HepG2 (cell line): ENCODE results near the gene DNAJC8. TPM values are rescaled to one million over a fixed set of nuclear protein-coding genes. Genes with fewer than 3 reads are reported as not detected.

Source experiments
- SMARCE1 ChIP-seq: fragments of 450-650 bp; IDR thresholded peaks from 2 replicates; pipeline ENCODE4 v1.6.1; 2017; ENCODE audit warnings: borderline replicate concordance
- SOX6 ChIP-seq, 2 experiments: fragments of 450-650 bp in 1 of 2; sonication (generic) in 1 of 2; formaldehyde crosslinking in 1 of 2; IDR thresholded peaks; 2 replicates each; pipeline versions ENCODE4 v1.4.0 to v1.6.1; 2017 to 2020; ENCODE audit warnings: antibody characterized with exemption in 1 of 2, mild to moderate bottlenecking in 1 of 2, missing genetic modification reagents in 1 of 2
- ZNF556 ChIP-seq: sonication (generic); formaldehyde crosslinking; IDR thresholded peaks from 2 replicates; pipeline ENCODE4 v1.4.0; 2020; ENCODE audit warnings: mild to moderate bottlenecking, missing genetic modification reagents, borderline replicate concordance
- ZNF577 ChIP-seq: sonication (generic); formaldehyde crosslinking; IDR thresholded peaks from 2 replicates; pipeline ENCODE4 v1.4.0; 2020; ENCODE audit warnings: mild to moderate bottlenecking, low read depth, missing genetic modification reagents, borderline replicate concordance
- ZNF790 ChIP-seq: sonication (generic); formaldehyde crosslinking; IDR thresholded peaks from 2 replicates; pipeline ENCODE4 v1.8.0; 2022; ENCODE audit warnings: missing genetic modification reagents, mild to moderate bottlenecking, borderline replicate concordance
- polyA plus RNA-seq, 8 experiments: library from polyadenylated mRNA; depleted of rRNA in 3 of 8; stranded (reverse) in 7 of 8; unstranded in 1 of 8; fragments of >200 nt; fragmentation: Illumina TruSeq in 4 of 8; extraction: Trizol in 4 of 8; gene quantifications; 2 replicates each; pipeline versions ENCODE4 v1.2.1 to v1.2.3, GENCODE V29; 2011 to 2016; ENCODE audit warnings: low read depth in 4 of 8, missing spikeins in 1 of 8, mixed read lengths in 1 of 8; ENCODE audit not compliant: insufficient read depth in 1 of 8
- total RNA-seq, 5 experiments: library from RNA; depleted of rRNA; stranded (reverse); fragments of >200 nt; fragmentation: Illumina TruSeq; extraction: Trizol; gene quantifications; 2 replicates each; pipeline ENCODE4 v1.2.3, GENCODE V29; 2016; ENCODE audit warnings: low read depth in 1 of 5
- TF ChIP-seq, protein P1 (sequence below): sonication (generic); formaldehyde crosslinking; conservative IDR thresholded peaks from 2 replicates; pipeline ENCODE4 v1.4.0; 2020; ENCODE audit warnings: mild to moderate bottlenecking, missing genetic modification reagents, moderate library complexity

Gene DNAJC8
- total and polyA plus RNA-seq, 2 of the 13 experiments (the other 11 are each of a cell fraction or from before 2014, with no cell fraction given) = 54.5 to 126 TPM

- TF ChIP-seq, protein P1, sequence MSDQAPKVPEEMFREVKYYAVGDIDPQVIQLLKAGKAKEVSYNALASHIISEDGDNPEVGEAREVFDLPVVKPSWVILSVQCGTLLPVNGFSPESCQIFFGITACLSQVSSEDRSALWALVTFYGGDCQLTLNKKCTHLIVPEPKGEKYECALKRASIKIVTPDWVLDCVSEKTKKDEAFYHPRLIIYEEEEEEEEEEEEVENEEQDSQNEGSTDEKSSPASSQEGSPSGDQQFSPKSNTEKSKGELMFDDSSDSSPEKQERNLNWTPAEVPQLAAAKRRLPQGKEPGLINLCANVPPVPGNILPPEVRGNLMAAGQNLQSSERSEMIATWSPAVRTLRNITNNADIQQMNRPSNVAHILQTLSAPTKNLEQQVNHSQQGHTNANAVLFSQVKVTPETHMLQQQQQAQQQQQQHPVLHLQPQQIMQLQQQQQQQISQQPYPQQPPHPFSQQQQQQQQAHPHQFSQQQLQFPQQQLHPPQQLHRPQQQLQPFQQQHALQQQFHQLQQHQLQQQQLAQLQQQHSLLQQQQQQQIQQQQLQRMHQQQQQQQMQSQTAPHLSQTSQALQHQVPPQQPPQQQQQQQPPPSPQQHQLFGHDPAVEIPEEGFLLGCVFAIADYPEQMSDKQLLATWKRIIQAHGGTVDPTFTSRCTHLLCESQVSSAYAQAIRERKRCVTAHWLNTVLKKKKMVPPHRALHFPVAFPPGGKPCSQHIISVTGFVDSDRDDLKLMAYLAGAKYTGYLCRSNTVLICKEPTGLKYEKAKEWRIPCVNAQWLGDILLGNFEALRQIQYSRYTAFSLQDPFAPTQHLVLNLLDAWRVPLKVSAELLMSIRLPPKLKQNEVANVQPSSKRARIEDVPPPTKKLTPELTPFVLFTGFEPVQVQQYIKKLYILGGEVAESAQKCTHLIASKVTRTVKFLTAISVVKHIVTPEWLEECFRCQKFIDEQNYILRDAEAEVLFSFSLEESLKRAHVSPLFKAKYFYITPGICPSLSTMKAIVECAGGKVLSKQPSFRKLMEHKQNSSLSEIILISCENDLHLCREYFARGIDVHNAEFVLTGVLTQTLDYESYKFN (CRISPR knock-in tag) = 0 out of 2 replicates have a peak, but pooled peaks have one; percentile 3
- no peak for TF ChIP-seq SMARCE1
- TF ChIP-seq SOX6 (IDR thresholded peaks at IDR 0.05) = no peak
- TF ChIP-seq SOX6 (CRISPR knock-in tag; IDR thresholded peaks at IDR 0.05) = 0 out of 2 replicates have a peak, but pooled peaks have one; percentile 3
- TF ChIP-seq ZNF556 (CRISPR knock-in tag) = peak; percentile 12; the same call in 1 of the 2 replicates
- TF ChIP-seq ZNF790 (CRISPR knock-in tag) = no peak
- TF ChIP-seq ZNF577 (CRISPR knock-in tag) = no peak
Measured at GRCh38 chr1:28259934-28260802, 27.3 kb upstream of the DNAJC8 start (continued).
